GM12878 (cell line): Measurements from ENCODE around the gene CA10. TPM values are rescaled to one million over a fixed set of nuclear protein-coding genes. Genes with fewer than 3 reads are reported as not detected.

Experiments used
- ATAC-seq: fragments of 200-7000 bp; cut with Tn5 transposase; 3 replicates; pipeline ENCODE4 v1.9.1; 2020; ENCODE audit warnings: mild to moderate bottlenecking, moderate library complexity
- BruUV-seq: library from RNA; stranded (reverse); fragments of 400-500 nt; replicated peaks from 2 replicates; lab custom pipeline; 2021; lab: Mats Ljungman, UMichigan
- CTCF ChIA-PET: fragments of 300-600 bp; sonication (Branson Sonifier 250); formaldehyde crosslinking; extraction: SDS; loops from one replicate; lab custom pipeline; 2021; ENCODE audit warnings: inconsistent platforms; lab: Yijun Ruan, JAX
- POLR2A ChIA-PET: fragments of 350-600 bp; formaldehyde crosslinking; extraction: SDS; loops from one replicate; lab custom pipeline; 2021; ENCODE audit warnings: inconsistent platforms; lab: Charles Lee
- RAD21 ChIA-PET: fragments of 300-600 bp; sonication (Branson Sonifier 250); formaldehyde crosslinking; loops from one replicate; lab custom pipeline; 2023; ENCODE audit warnings: antibody characterized with exemption; ENCODE audit not compliant: unreplicated experiment; lab: Charles Lee
- SMC1A ChIA-PET: fragments of 300-600 bp; sonication (Branson Sonifier 250); formaldehyde crosslinking; loops from one replicate; lab custom pipeline; 2023; ENCODE audit not compliant: unreplicated experiment, uncharacterized antibody; lab: Charles Lee
- DNase-seq: peaks from one replicate; pipeline ENCODE4 v3.0.0-alpha.2; 2011; ENCODE audit warnings: low read depth, low spot score
- FAIRE-seq: peaks from 3 replicates; lab custom pipeline; 2011; peaks lifted over from hg19 to GRCh38; lab: Jason Lieb, UNC
- H2AFZ ChIP-seq: 2 replicates; pipeline ENCODE4 v1.6.0; 2011; ENCODE audit warnings: low read depth, low read length, control low read depth; ENCODE audit not compliant: control insufficient read depth
- H3K27ac ChIP-seq: 2 replicates; pipeline ENCODE4 v1.5.1; 2011; ENCODE audit warnings: control low read depth; ENCODE audit not compliant: control insufficient read depth, insufficient read depth
- H3K27me3 ChIP-seq, 2 experiments: replicated peaks in 1 of 2; 2 replicates each; pipeline versions ENCODE4 v1.6.0 to v1.6.1; 2011; ENCODE audit warnings: low read length in 1 of 2; ENCODE audit not compliant: control insufficient read depth in 2 of 2, insufficient read depth in 2 of 2
- H3K36me3 ChIP-seq, 2 experiments: 2 replicates each; pipeline ENCODE4 v1.5.1; 2011; ENCODE audit warnings: low read length in 1 of 2; ENCODE audit not compliant: control insufficient read depth in 2 of 2, insufficient read depth in 2 of 2
- H3K4me1 ChIP-seq: 2 replicates; pipeline ENCODE4 v1.6.1; 2011; ENCODE audit warnings: mild to moderate bottlenecking, low read length, moderate library complexity, mixed read lengths; ENCODE audit not compliant: control insufficient read depth, insufficient read depth
- H3K4me2 ChIP-seq: 2 replicates; pipeline ENCODE4 v1.6.0; 2011; ENCODE audit warnings: control low read depth; ENCODE audit not compliant: control insufficient read depth, insufficient read depth
- H3K4me3 ChIP-seq: fragments of 200-600 bp; sonication (generic); 2 replicates; pipeline ENCODE4 v1.5.1; 2016
- H3K79me2 ChIP-seq: 2 replicates; pipeline ENCODE4 v1.6.0; 2011; ENCODE audit warnings: low read length; ENCODE audit not compliant: control insufficient read depth, insufficient read depth
- H3K9ac ChIP-seq: 2 replicates; pipeline ENCODE4 v1.8.0; 2011; ENCODE audit warnings: low read length, control low read depth, mixed read lengths; ENCODE audit not compliant: control insufficient read depth, insufficient read depth
- H3K9me3 ChIP-seq: replicated peaks from 3 replicates; pipeline ENCODE4 v1.5.1; 2011; ENCODE audit warnings: mild to moderate bottlenecking, low read length; ENCODE audit not compliant: control insufficient read depth, insufficient read depth
- H4K20me1 ChIP-seq: 2 replicates; pipeline ENCODE4 v1.6.0; 2011; ENCODE audit not compliant: control insufficient read depth, insufficient read depth
- ESRRA ChIP-seq: IDR thresholded peaks from 2 replicates; pipeline ENCODE4 v1.6.1; 2012; ENCODE audit warnings: mild to moderate bottlenecking, low read length, improper control_type of control experiment
- HDAC6 ChIP-seq: fragments of 200-600 bp; sonication (generic); IDR thresholded peaks from one replicate; pipeline ENCODE4 v1.8.0; 2017; ENCODE audit warnings: antibody characterized with exemption; ENCODE audit not compliant: unreplicated experiment
- RAD21 ChIP-seq: IDR thresholded peaks from 2 replicates; pipeline ENCODE4 v1.6.1; 2011; ENCODE audit warnings: mild to moderate bottlenecking, low read depth, low read length, moderate library complexity; ENCODE audit not compliant: insufficient read depth
- SMARCA5 ChIP-seq: fragments of 450-650 bp; IDR thresholded peaks from 2 replicates; pipeline ENCODE4 v1.6.1; 2017; ENCODE audit warnings: mild to moderate bottlenecking
- ZNF592 ChIP-seq: fragments of 450-650 bp; IDR thresholded peaks from 2 replicates; pipeline ENCODE4 v1.6.1; 2017; ENCODE audit warnings: mild to moderate bottlenecking, moderate library complexity
- in situ Hi-C: fragments of 300-500 bp; cut with MboI; formaldehyde crosslinking; loops from 9 replicates; pipeline ENCODE4 v1.14.3; 2018; ENCODE audit warnings: mixed read lengths
- intact Hi-C: fragments of 100-400 bp; cut with micrococcal nuclease; formaldehyde crosslinking; loops from one replicate; pipeline ENCODE4 v1.14.2; 2022; ENCODE audit not compliant: unreplicated experiment
- polyA plus RNA-seq, 11 experiments: library from polyadenylated mRNA; depleted of rRNA in 4 of 11; unstranded in 6 of 11; stranded (reverse) in 5 of 11; fragments of >200 nt; fragmentation: Nextera tagmentation in 4 of 11; fragmentation: Illumina TruSeq in 1 of 11; extraction: Ambion mirVana in 4 of 11; extraction: Trizol in 1 of 11; gene quantifications; 1 replicate in 1 of 11; 2 replicates in 10 of 11; pipeline versions ENCODE4 v1.2.1 to v1.2.3, GENCODE V29; 2011 to 2016; ENCODE audit warnings: inconsistent platforms in 2 of 11, missing spikeins in 2 of 11, low read depth in 1 of 11
- total RNA-seq, 4 experiments: library from RNA; depleted of rRNA in 3 of 4; stranded (reverse); fragments of >200 nt in 3 of 4; fragmentation: Illumina TruSeq in 1 of 4; extraction: Trizol in 1 of 4; gene quantifications; 2 replicates each; pipeline versions ENCODE4 v1.2.1 to v1.2.3, GENCODE V29; 2013 to 2021

CA10 gene
- total and polyA plus RNA-seq, 10 of the 15 experiments (the other 5 are each of a cell fraction or from before 2014, with no cell fraction given): not detected

GRCh38 chr17:51914577-51914976 is 243.9 kb downstream of the CA10 start:
- TF ChIP-seq RAD21: no peak
- no peak for TF ChIP-seq HDAC6
- TF ChIP-seq SMARCA5: no peak
- no peak for TF ChIP-seq ESRRA
- no peak for TF ChIP-seq ZNF592
- intact Hi-C loops (no loop called here), in situ Hi-C loops (no loop called here)
- ChIA-PET POLR2A (no interaction called here), CTCF (no interaction called here), RAD21 (no interaction called here), SMC1A (no interaction called here)
- FAIRE-seq (no peak), ATAC-seq (no peak), DNase-seq (no peak)
- no peaks in the 10 kb centered on the region for H3K4me1 ChIP-seq
- no TSS peak for BruUV-seq
- no peaks in the 10 kb centered on the region for H3K36me3 ChIP-seq
- H4K20me1 ChIP-seq: no peaks in the 10 kb centered on the region
- no peaks in the 10 kb centered on the region for H3K27me3 ChIP-seq
- H3K27ac ChIP-seq: no peak overlapping the region
- no peak overlapping the region for H2AFZ ChIP-seq
- no peaks in the 10 kb centered on the region for H3K9me3 ChIP-seq
- H3K9ac ChIP-seq: no peak overlapping the region
- no peak overlapping the region for H3K4me2 ChIP-seq
- H3K79me2 ChIP-seq: no peaks in the 10 kb centered on the region
- H3K4me3 ChIP-seq: no peak overlapping the region
